Skeletal muscle satellite cell (primary cell): ENCODE data around the gene NPSR1.

ENCODE experiments used
- H3K27me3 ChIP-seq: 2 replicates; pipeline ENCODE4 v1.7.0; 2013; ENCODE audit warnings: low read length; ENCODE audit not compliant: control insufficient read depth, insufficient read depth
- H3K36me3 ChIP-seq: 2 replicates; pipeline ENCODE4 v1.7.0; 2013; ENCODE audit warnings: mild to moderate bottlenecking, control low read depth, low read length; ENCODE audit not compliant: insufficient read depth
- H3K4me1 ChIP-seq: 2 replicates; pipeline ENCODE4 v1.7.0; 2013; ENCODE audit warnings: low read length; ENCODE audit not compliant: control insufficient read depth, insufficient read depth
- H3K4me2 ChIP-seq: 2 replicates; pipeline ENCODE4 v1.7.0; 2013; ENCODE audit warnings: mild to moderate bottlenecking, low read length
- H3K4me3 ChIP-seq: 2 replicates; pipeline ENCODE4 v1.7.0; 2013; ENCODE audit warnings: low read length
- H3K9ac ChIP-seq: 2 replicates; pipeline ENCODE4 v1.7.0; 2013; ENCODE audit warnings: mild to moderate bottlenecking, low read depth, low read length, moderate library complexity
- H3K9me3 ChIP-seq: replicated peaks from 2 replicates; pipeline ENCODE4 v1.7.0; 2013; ENCODE audit warnings: mild to moderate bottlenecking, control low read depth, low read length

NPSR1 gene

DNA sequence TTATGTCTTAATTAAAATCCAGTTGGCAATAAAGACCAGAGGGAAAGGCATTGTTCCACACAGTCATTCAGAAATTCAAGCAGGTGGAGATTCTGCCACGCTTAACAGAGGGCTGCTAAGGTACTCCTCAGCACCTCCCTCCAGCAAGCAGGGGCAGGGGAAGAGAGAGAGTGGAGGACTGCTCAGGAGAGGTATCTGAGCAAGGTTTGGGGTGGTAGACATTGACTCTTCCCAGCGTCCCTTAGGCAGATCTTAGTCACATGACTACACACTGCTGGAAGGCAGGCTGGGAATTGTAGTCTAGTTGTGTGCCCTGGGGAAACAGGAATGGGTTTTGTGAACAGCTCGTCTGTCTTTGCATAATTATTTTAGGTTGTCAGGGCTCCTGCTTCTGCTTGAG lies 181.6 kb downstream of the NPSR1 start:
- Histone ChIP-seq H3K4me3 (no peak overlapping the region), H3K27me3 (no peaks in the 10 kb centered on the region), H3K9ac (no peak overlapping the region), H3K4me1 (peaks cover 8% of the 10 kb centered on the region), H3K4me2 (no peak overlapping the region), H3K36me3 (no peaks in the 10 kb centered on the region), H3K9me3 (no peaks in the 10 kb centered on the region)

GRCh38 chr7:34840176-34840785 lies 182.3 kb downstream of the NPSR1 start:
- Histone ChIP-seq H3K4me3 (no peak overlapping the region), H3K27me3 (no peaks in the 10 kb centered on the region), H3K9me3 (no peaks in the 10 kb centered on the region), H3K36me3 (no peaks in the 10 kb centered on the region), H3K4me2 (no peak overlapping the region), H3K9ac (no peak overlapping the region), H3K4me1 (peaks cover 8% of the 10 kb centered on the region)

GRCh38 chr7:34841326-34841725 lies 183.3 kb downstream of the NPSR1 start:
- no peaks in the 10 kb centered on the region for H3K36me3 ChIP-seq
- H3K9ac ChIP-seq, result no peak overlapping the region
- no peaks in the 10 kb centered on the region for H3K27me3 ChIP-seq
- no peaks in the 10 kb centered on the region for H3K9me3 ChIP-seq
- H3K4me2 ChIP-seq, result no peak overlapping the region
- peaks cover 8% of the 10 kb centered on the region for H3K4me1 ChIP-seq
- no peak overlapping the region for H3K4me3 ChIP-seq

- Histone ChIP-seq H3K4me2 (no peak overlapping the region), H3K36me3 (no peaks in the 10 kb centered on the region), H3K27me3 (no peaks in the 10 kb centered on the region), H3K9ac (no peak overlapping the region), H3K4me1 (peaks cover 2% of the 10 kb centered on the region), H3K4me3 (no peak overlapping the region), H3K9me3 (no peaks in the 10 kb centered on the region)
These were observed 184.8 kb downstream of the NPSR1 start for GRCh38 chr7:34842782-34843181.

- H3K9me3 ChIP-seq, result no peaks in the 10 kb centered on the region
- no peaks in the 10 kb centered on the region for H3K36me3 ChIP-seq
- no peaks in the 10 kb centered on the region for H3K27me3 ChIP-seq
- no peak overlapping the region for H3K4me3 ChIP-seq
- no peak overlapping the region for H3K4me2 ChIP-seq
- no peak overlapping the region for H3K9ac ChIP-seq
- H3K4me1 ChIP-seq, result no peaks in the 10 kb centered on the region
These were observed 186.4 kb downstream of the NPSR1 start for GRCh38 chr7:34844406-34844805.

GRCh38 chr7:34844936-34845665 lies 187.1 kb downstream of the NPSR1 start:
- Histone ChIP-seq H3K9me3 (no peaks in the 10 kb centered on the region), H3K4me2 (no peak overlapping the region), H3K4me3 (no peak overlapping the region)

GRCh38 chr7:34845666-34846361 lies 187.8 kb downstream of the NPSR1 start:
- Histone ChIP-seq H3K9ac (no peak overlapping the region), H3K9me3 (no peaks in the 10 kb centered on the region), H3K4me2 (no peak overlapping the region), H3K27me3 (no peaks in the 10 kb centered on the region), H3K4me3 (no peak overlapping the region), H3K36me3 (no peaks in the 10 kb centered on the region), H3K4me1 (no peaks in the 10 kb centered on the region)

More at GRCh38 chr7:34844936-34845665, 187.1 kb downstream of the NPSR1 start:
- Histone ChIP-seq H3K36me3 (no peaks in the 10 kb centered on the region), H3K4me1 (no peaks in the 10 kb centered on the region), H3K27me3 (no peaks in the 10 kb centered on the region), H3K9ac (no peak overlapping the region)

DNA sequence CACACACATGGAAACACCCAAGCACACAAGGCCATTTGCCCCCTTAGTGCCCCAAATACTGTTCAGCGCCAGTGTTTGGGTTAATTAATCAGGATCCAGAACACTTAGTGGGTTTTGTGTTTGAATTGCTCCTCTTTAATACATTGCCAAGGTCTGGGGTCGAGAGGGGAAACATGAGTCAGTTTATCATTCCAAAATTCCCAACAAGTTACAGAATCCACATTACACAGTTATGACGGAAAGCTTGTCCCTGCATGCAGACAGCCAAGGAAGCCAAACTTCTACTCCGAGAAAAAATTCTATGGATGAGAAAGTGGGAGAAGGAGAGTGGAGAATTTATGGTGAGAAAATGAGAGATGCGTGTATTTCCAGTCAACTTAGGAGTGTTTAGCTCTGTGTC lies 189.0 kb downstream of the NPSR1 start:
- H3K36me3 ChIP-seq, result no peaks in the 10 kb centered on the region
- H3K9ac ChIP-seq, result no peak overlapping the region
- H3K4me3 ChIP-seq, result no peak overlapping the region
- no peak overlapping the region for H3K4me2 ChIP-seq
- no peaks in the 10 kb centered on the region for H3K27me3 ChIP-seq
- H3K4me1 ChIP-seq, result no peaks in the 10 kb centered on the region
- H3K9me3 ChIP-seq, result no peaks in the 10 kb centered on the region

GRCh38 chr7:34848670-34849069 lies 190.7 kb downstream of the NPSR1 start:
- H3K27me3 ChIP-seq, result no peaks in the 10 kb centered on the region
- H3K9me3 ChIP-seq, result no peaks in the 10 kb centered on the region
- H3K9ac ChIP-seq, result no peak overlapping the region
- H3K36me3 ChIP-seq, result no peaks in the 10 kb centered on the region
- H3K4me3 ChIP-seq, result no peak overlapping the region
- peaks cover 8% of the 10 kb centered on the region for H3K4me1 ChIP-seq
- no peak overlapping the region for H3K4me2 ChIP-seq

DNA sequence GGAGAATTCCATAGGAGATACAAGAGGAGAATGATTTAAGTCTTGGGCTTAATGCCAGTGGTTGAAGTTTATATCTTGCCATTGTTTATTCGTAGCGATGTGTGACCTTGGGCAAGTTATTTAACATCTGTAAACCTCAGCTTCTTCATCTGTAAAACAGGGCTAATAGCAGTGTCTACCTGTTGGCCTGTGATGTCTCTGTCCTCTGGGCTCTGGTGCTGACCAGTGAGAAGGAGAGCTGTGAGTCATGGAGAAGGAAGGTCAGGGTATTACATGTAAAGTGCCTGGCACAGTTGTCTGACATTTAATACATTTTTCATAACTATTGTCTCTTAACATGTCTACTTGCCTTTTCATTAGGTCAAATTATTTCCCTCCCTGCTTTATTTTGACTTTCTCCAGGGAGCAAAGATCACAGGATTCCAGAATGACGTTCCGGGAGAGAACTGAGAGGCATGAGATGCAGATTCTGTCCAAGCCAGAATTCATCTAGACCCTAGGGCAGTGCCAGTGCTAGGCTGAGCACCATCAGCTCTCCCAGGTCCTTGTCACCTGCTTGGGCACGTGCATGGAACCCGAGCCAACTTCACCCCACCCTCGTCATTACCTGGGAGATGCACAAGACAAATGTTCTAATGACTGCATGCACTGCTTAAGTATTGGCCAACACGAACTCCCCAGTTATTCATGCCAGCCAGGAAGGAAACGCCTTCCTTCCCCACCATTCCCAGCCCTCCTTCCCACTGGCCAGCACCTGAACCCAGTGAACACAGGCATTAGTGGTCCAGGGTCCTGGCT lies 191.3 kb downstream of the NPSR1 start:
- Histone ChIP-seq H3K9me3 (no peaks in the 10 kb centered on the region), H3K4me2 (no peak overlapping the region), H3K4me3 (no peak overlapping the region), H3K4me1 (peaks cover 8% of the 10 kb centered on the region), H3K36me3 (no peaks in the 10 kb centered on the region), H3K27me3 (no peaks in the 10 kb centered on the region), H3K9ac (no peak overlapping the region)

DNA sequence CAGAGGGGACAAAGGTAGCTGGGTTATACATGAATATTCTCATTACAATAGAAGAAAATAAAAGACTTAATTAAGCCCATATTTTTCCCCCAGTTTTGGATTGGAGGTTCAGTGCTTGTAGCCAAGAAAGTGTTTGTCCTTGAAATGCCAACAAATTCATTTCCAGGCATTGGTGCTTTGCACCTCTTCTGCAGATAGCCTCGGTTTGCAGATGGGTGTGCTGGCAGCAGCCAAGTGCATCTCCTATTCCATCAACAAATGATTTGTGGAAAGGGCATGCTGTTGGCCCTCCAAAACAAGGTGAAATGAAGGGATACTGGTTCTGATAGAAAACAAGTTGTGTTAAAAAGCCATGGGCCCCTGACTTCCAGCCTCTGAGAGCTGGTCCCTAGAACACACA lies 192.0 kb downstream of the NPSR1 start:
- no peak overlapping the region for H3K4me2 ChIP-seq
- no peak overlapping the region for H3K4me3 ChIP-seq
- no peaks in the 10 kb centered on the region for H3K36me3 ChIP-seq
- no peak overlapping the region for H3K9ac ChIP-seq
- H3K9me3 ChIP-seq, result no peaks in the 10 kb centered on the region
- H3K27me3 ChIP-seq, result no peaks in the 10 kb centered on the region
- H3K4me1 ChIP-seq, result peaks cover 8% of the 10 kb centered on the region
